OCI-LY1 (cell line): ENCODE data around the gene ATAD3A.
"Not testable (repeated sequence)": the region's sequence is repeated elsewhere in the genome, so short reads cannot be mapped to it uniquely, and the experiment has no call there.

Source experiments
- H2AFZ ChIP-seq: fragments of 200-600 bp; sonication (generic), shearing (Covaris generic); 2 replicates; pipeline ENCODE4 v1.6.0; 2014; ENCODE audit warnings: antibody characterized with exemption, mild to moderate bottlenecking, low read length
- H3F3A ChIP-seq: fragments of 200-600 bp; sonication (generic), shearing (Covaris generic); 2 replicates; pipeline ENCODE4 v1.6.0; 2014; ENCODE audit warnings: mild to moderate bottlenecking, antibody characterized with exemption, low read length, moderate library complexity; ENCODE audit not compliant: insufficient read depth
- H3K27ac ChIP-seq: fragments of 200-600 bp; sonication (generic); 2 replicates; pipeline ENCODE4 v1.5.1; 2014; ENCODE audit warnings: low read length, mixed run types, mild to moderate bottlenecking, low read depth; ENCODE audit not compliant: poor library complexity, severe bottlenecking
- H3K27me3 ChIP-seq: fragments of 200-600 bp; sonication (generic); 2 replicates; pipeline ENCODE4 v1.6.0; 2014; ENCODE audit warnings: antibody characterized with exemption, mild to moderate bottlenecking, low read length, moderate library complexity; ENCODE audit not compliant: insufficient read depth
- H3K36me3 ChIP-seq: fragments of 200-600 bp; sonication (generic); 2 replicates; pipeline ENCODE4 v1.6.1; 2014; ENCODE audit warnings: mild to moderate bottlenecking, antibody characterized with exemption, low read length, moderate library complexity, mixed read lengths; ENCODE audit not compliant: insufficient read depth
- H3K4me1 ChIP-seq: fragments of 200-600 bp; sonication (generic); 2 replicates; pipeline ENCODE4 v1.5.1; 2014; ENCODE audit warnings: mild to moderate bottlenecking, low read length, moderate library complexity; ENCODE audit not compliant: insufficient read depth, severe bottlenecking
- H3K4me2 ChIP-seq: fragments of 200-600 bp; sonication (generic), shearing (Covaris generic); 2 replicates; pipeline ENCODE4 v1.6.1; 2014; ENCODE audit warnings: low read length
- H3K4me3 ChIP-seq: fragments of 200-600 bp; sonication (generic); 2 replicates; pipeline ENCODE4 v1.5.1; 2014; ENCODE audit warnings: low read length, low read depth, mild to moderate bottlenecking, mixed read lengths; ENCODE audit not compliant: poor library complexity, severe bottlenecking
- H3K79me2 ChIP-seq: fragments of 200-600 bp; shearing (Covaris generic); 2 replicates; pipeline ENCODE4 v1.6.1; 2016; ENCODE audit warnings: mixed run types, low read length, mixed read lengths; ENCODE audit not compliant: insufficient read depth
- H3K9ac ChIP-seq: fragments of 200-600 bp; sonication (generic), shearing (Covaris generic); 2 replicates; pipeline ENCODE4 v1.6.1; 2014; ENCODE audit warnings: mild to moderate bottlenecking, low read length, mixed read lengths
- H3K9me2 ChIP-seq: fragments of 200-600 bp; sonication (generic), shearing (Covaris generic); 2 replicates; pipeline ENCODE4 v1.6.1; 2014; ENCODE audit warnings: low read depth, mild to moderate bottlenecking, low read length, mixed read lengths
- H3K9me3 ChIP-seq: fragments of 200-600 bp; shearing (Covaris generic); 2 replicates; pipeline ENCODE4 v1.6.1; 2014; ENCODE audit warnings: low read length, mixed read lengths
- H4K20me1 ChIP-seq: fragments of 200-600 bp; sonication (generic), shearing (Covaris generic); 2 replicates; pipeline ENCODE4 v1.6.0; 2016; ENCODE audit warnings: mild to moderate bottlenecking, low read length; ENCODE audit not compliant: insufficient read depth
- CTCF ChIP-seq: fragments of 200-600 bp; sonication (generic), shearing (Covaris generic); IDR thresholded peaks from 2 replicates; pipeline ENCODE4 v1.5.1; 2017; ENCODE audit warnings: mild to moderate bottlenecking, antibody characterized with exemption, low read length, moderate library complexity, mixed read lengths
- EZH2 ChIP-seq: fragments of 200-600 bp; sonication (generic), shearing (Covaris generic); IDR thresholded peaks from 2 replicates; pipeline ENCODE4 v1.8.0; 2017; ENCODE audit warnings: borderline replicate concordance, mixed run types, mild to moderate bottlenecking, antibody characterized with exemption, low read length, moderate library complexity, mixed read lengths

The ATAD3A gene

GRCh38 chr1:1523651-1524050, 11.7 kb downstream of the ATAD3A start:
- not testable (repeated sequence) for H3K9me3 ChIP-seq, H3K27ac ChIP-seq, H3K9ac ChIP-seq, H3K4me1 ChIP-seq, H3K4me3 ChIP-seq, H3K79me2 ChIP-seq, H4K20me1 ChIP-seq, H3K9me2 ChIP-seq, H3K27me3 ChIP-seq, H3K4me2 ChIP-seq, H2AFZ ChIP-seq, H3F3A ChIP-seq
- H3K36me3 ChIP-seq: peaks cover 61% of the 10 kb centered on the region

- H3K9me3 ChIP-seq, H3K9me2 ChIP-seq, H3K9ac ChIP-seq, H3K27me3 ChIP-seq, H3K79me2 ChIP-seq, H3K4me2 ChIP-seq, H3K27ac ChIP-seq, H3K4me3 ChIP-seq, H2AFZ ChIP-seq, H3K4me1 ChIP-seq, H3F3A ChIP-seq, H4K20me1 ChIP-seq: not testable (repeated sequence)
- H3K36me3 ChIP-seq: peaks cover 70% of the 10 kb centered on the region
These were observed 12.9 kb downstream of the ATAD3A start for GRCh38 chr1:1524750-1525383.

- H2AFZ ChIP-seq, H3K4me2 ChIP-seq, H3F3A ChIP-seq, H3K9ac ChIP-seq, H4K20me1 ChIP-seq, H3K9me3 ChIP-seq, H3K9me2 ChIP-seq, H3K27ac ChIP-seq, H3K27me3 ChIP-seq, H3K4me1 ChIP-seq, H3K4me3 ChIP-seq, H3K79me2 ChIP-seq: not testable (repeated sequence)
- H3K36me3 ChIP-seq: peaks cover 61% of the 10 kb centered on the region
These were observed 14.5 kb downstream of the ATAD3A start for GRCh38 chr1:1526476-1526875.

GRCh38 chr1:1527092-1527816, 15.3 kb downstream of the ATAD3A start:
- Histone ChIP-seq H3K9ac (no peak overlapping the region), H4K20me1 (no peaks in the 10 kb centered on the region), H3K4me1 (no peaks in the 10 kb centered on the region), H3K4me3 (no peak overlapping the region), H3K9me2 (no peaks in the 10 kb centered on the region), H3F3A (no peaks in the 10 kb centered on the region), H3K4me2 (no peak overlapping the region), H3K36me3 (peaks cover 61% of the 10 kb centered on the region), H2AFZ (no peak overlapping the region), H3K27me3 (no peaks in the 10 kb centered on the region), H3K27ac (no peak overlapping the region), H3K9me3 (no peaks in the 10 kb centered on the region), H3K79me2 (no peaks in the 10 kb centered on the region)
- TF ChIP-seq EZH2 (no peak), CTCF (no peak)
